Measurements from ENCODE around the gene LIX1L.

Gene LIX1L

GRCh38 chr1:145891587-145892485, 66.0 kb downstream of the LIX1L start:
- DNase-seq: peak; percentile 42

GRCh38 chr1:145891143-145891542, 66.7 kb downstream of the LIX1L start:
- DNase-seq: no peak

- no peak for DNase-seq
These were observed 68.1 kb downstream of the LIX1L start for GRCh38 chr1:145889722-145890121.

- no peak for DNase-seq
These were observed 70.2 kb downstream of the LIX1L start for GRCh38 chr1:145887631-145888030.

GRCh38 chr1:145886816-145887215, 71.0 kb downstream of the LIX1L start:
- no peak for DNase-seq

GRCh38 chr1:145886390-145886789, 71.4 kb downstream of the LIX1L start:
- DNase-seq: no peak

GRCh38 chr1:145885738-145886287, 72.0 kb downstream of the LIX1L start, which contains the start of gene ANKRD35:
Gene ANKRD35 (minus strand): TSS chr1:145885866. CDS start chr1:145885758, 108 bp downstream.
- peak; percentile 81 for DNase-seq

GRCh38 chr1:145884675-145885074, 73.1 kb downstream of the LIX1L start:
- no peak for DNase-seq
